ENCODE results near the gene SLC9A9. TPM values are rescaled to one million over a fixed set of nuclear protein-coding genes. Genes with fewer than 3 reads are reported as not detected.

SLC9A9 gene
- total and polyA plus RNA-seq, 2 experiments from 2014 or later = 2.2 to 6.8 TPM

DNA sequence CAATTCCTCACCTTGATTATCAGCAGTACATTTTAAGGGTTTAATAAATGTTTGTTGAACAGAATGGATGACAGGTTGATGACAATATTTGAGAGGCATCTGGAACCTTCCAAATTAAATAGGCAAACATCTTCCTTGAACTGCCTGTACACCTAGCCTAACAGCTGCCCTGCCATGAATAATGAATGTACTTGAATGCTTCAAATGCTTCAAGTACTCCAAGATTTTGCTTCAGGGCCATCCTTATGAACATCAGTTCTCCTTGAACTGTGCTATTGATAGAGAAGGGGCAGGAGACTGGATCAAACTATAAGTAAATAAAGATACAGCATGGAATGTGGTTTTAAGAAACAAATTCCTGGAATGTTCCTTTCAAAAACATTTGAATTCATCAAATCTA lies 591.9 kb downstream of the SLC9A9 start:
- Histone ChIP-seq H3K4me1 (ENCODE audit: insufficient read depth) (no peaks in the 10 kb centered on the region), H3K27me3 (no peaks in the 10 kb centered on the region), H3K9me2 (replicated peaks; ENCODE audit: insufficient read depth) (no peaks in the 10 kb centered on the region), H4K20me1 (ENCODE audit: insufficient read depth, poor library complexity, severe bottlenecking) (no peaks in the 10 kb centered on the region), H2AFZ (no peak overlapping the region), H3K4me2 (no peak overlapping the region), H3K4me3 (no peak overlapping the region), H3K79me2 (no peaks in the 10 kb centered on the region), H3K27ac (no peak overlapping the region), H3K36me3 (replicated peaks; ENCODE audit: insufficient read depth, low read depth) (no peaks in the 10 kb centered on the region), H3K9me3 (ENCODE audit: low read depth) (no peaks in the 10 kb centered on the region)
- no peak for TF ChIP-seq EZH2 (IDR thresholded peaks at IDR 0.05; ENCODE audit: borderline replicate concordance)
- TF ChIP-seq, protein P1, sequence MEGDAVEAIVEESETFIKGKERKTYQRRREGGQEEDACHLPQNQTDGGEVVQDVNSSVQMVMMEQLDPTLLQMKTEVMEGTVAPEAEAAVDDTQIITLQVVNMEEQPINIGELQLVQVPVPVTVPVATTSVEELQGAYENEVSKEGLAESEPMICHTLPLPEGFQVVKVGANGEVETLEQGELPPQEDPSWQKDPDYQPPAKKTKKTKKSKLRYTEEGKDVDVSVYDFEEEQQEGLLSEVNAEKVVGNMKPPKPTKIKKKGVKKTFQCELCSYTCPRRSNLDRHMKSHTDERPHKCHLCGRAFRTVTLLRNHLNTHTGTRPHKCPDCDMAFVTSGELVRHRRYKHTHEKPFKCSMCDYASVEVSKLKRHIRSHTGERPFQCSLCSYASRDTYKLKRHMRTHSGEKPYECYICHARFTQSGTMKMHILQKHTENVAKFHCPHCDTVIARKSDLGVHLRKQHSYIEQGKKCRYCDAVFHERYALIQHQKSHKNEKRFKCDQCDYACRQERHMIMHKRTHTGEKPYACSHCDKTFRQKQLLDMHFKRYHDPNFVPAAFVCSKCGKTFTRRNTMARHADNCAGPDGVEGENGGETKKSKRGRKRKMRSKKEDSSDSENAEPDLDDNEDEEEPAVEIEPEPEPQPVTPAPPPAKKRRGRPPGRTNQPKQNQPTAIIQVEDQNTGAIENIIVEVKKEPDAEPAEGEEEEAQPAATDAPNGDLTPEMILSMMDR (IDR thresholded peaks at IDR 0.05; ENCODE audit: poor library complexity) = no peak
- no peak for TF ChIP-seq EZH2phosphoT487 (IDR thresholded peaks at IDR 0.05; ENCODE audit: low read depth, severe bottlenecking, unreplicated experiment)
- no peak for DNase-seq (ENCODE audit: low spot score)

DNA sequence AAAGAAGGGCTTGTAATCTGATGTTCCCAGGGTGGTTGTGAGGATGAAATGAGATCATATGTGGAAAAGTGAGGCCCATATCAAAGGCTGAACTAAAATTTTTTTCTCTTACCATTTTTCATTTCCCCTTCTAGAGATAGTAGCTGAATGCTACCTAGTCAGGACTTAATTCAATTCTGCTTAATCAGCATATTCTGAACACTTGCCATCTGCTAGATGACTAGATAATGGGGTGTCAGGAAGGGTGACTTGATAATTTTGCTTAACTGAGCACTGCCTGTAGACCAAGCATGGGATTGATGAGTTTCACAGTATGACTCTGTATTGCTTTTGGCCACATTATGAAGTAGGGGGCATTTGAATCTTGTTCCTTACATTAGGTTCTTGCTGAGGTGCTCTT lies 592.5 kb downstream of the SLC9A9 start:
- no peak for DNase-seq (ENCODE audit: low spot score)
- no peaks in the 10 kb centered on the region for H3K9me2 ChIP-seq (replicated peaks; ENCODE audit: insufficient read depth)

DNA sequence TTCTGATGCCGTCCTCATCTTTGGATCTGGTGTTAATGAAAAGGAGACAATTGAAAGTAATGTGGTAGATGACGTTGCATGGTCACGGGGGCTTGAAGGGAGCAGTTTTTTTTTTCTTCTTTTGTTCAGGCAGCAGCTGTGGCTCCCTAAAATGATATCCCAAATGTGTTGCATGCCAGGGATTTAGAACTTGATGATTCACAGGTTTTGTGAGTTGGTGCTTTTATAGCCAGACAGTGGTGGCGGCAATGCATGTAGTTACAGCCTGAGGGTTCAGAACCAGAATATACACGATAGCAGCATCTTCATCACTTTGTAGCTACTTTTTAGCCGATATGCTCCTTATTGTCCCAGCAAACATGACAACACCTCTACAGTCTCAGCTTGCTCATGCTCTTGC lies 595.3 kb downstream of the SLC9A9 start:
- 88% methylated on average over 6 of the region's 6 CpGs for WGBS (ENCODE audit: low lambda C conversion rate, missing lambda C conversion rate)
- Histone ChIP-seq H4K20me1 (ENCODE audit: insufficient read depth, poor library complexity, severe bottlenecking) (no peaks in the 10 kb centered on the region), H3K4me3 (no peak overlapping the region), H3K27ac (no peak overlapping the region), H3K36me3 (replicated peaks; ENCODE audit: insufficient read depth, low read depth) (no peaks in the 10 kb centered on the region), H3K4me2 (no peak overlapping the region), H3K9me2 (replicated peaks; ENCODE audit: insufficient read depth) (no peaks in the 10 kb centered on the region), H2AFZ (no peak overlapping the region), H3K9me3 (ENCODE audit: low read depth) (no peaks in the 10 kb centered on the region), H3K4me1 (ENCODE audit: insufficient read depth) (no peaks in the 10 kb centered on the region), H3K79me2 (no peaks in the 10 kb centered on the region), H3K27me3 (no peaks in the 10 kb centered on the region)
- TF ChIP-seq EZH2phosphoT487 (IDR thresholded peaks at IDR 0.05; ENCODE audit: low read depth, severe bottlenecking, unreplicated experiment) (no peak), EZH2 (IDR thresholded peaks at IDR 0.05; ENCODE audit: borderline replicate concordance) (no peak)
- TF ChIP-seq, protein P1 (IDR thresholded peaks at IDR 0.05; ENCODE audit: poor library complexity) = no peak
- no peak for DNase-seq (ENCODE audit: low spot score)

More for the DNA sequence above, 592.5 kb downstream of the SLC9A9 start:
- H3K27ac ChIP-seq = no peak overlapping the region
- H3K27me3 ChIP-seq = no peaks in the 10 kb centered on the region
- H3K79me2 ChIP-seq = no peaks in the 10 kb centered on the region
- H3K9me3 ChIP-seq (ENCODE audit: low read depth) = no peaks in the 10 kb centered on the region
- H3K4me3 ChIP-seq = no peak overlapping the region
- TF ChIP-seq EZH2phosphoT487 (IDR thresholded peaks at IDR 0.05; ENCODE audit: low read depth, severe bottlenecking, unreplicated experiment) (no peak), EZH2 (IDR thresholded peaks at IDR 0.05; ENCODE audit: borderline replicate concordance) (no peak)
- TF ChIP-seq, protein P1 (IDR thresholded peaks at IDR 0.05; ENCODE audit: poor library complexity) = no peak
- no peaks in the 10 kb centered on the region for H3K4me1 ChIP-seq (ENCODE audit: insufficient read depth)
- H3K4me2 ChIP-seq = no peak overlapping the region
- H2AFZ ChIP-seq = no peak overlapping the region
- H4K20me1 ChIP-seq (ENCODE audit: insufficient read depth, poor library complexity, severe bottlenecking) = no peaks in the 10 kb centered on the region
- no peaks in the 10 kb centered on the region for H3K36me3 ChIP-seq (replicated peaks; ENCODE audit: insufficient read depth, low read depth)

GRCh38 chr3:143249014-143249413 lies 599.3 kb downstream of the SLC9A9 start:
- H3K9me3 ChIP-seq (ENCODE audit: low read depth) = no peaks in the 10 kb centered on the region
- DNase-seq (ENCODE audit: low spot score) = no peak
- no peak overlapping the region for H3K27ac ChIP-seq
- no peaks in the 10 kb centered on the region for H4K20me1 ChIP-seq (ENCODE audit: insufficient read depth, poor library complexity, severe bottlenecking)
- no peaks in the 10 kb centered on the region for H3K9me2 ChIP-seq (replicated peaks; ENCODE audit: insufficient read depth)
- no peak for TF ChIP-seq EZH2phosphoT487 (IDR thresholded peaks at IDR 0.05; ENCODE audit: low read depth, severe bottlenecking, unreplicated experiment)
- TF ChIP-seq, protein P1 (IDR thresholded peaks at IDR 0.05; ENCODE audit: poor library complexity) = no peak
- no peak for TF ChIP-seq EZH2 (IDR thresholded peaks at IDR 0.05; ENCODE audit: borderline replicate concordance)
- 95% methylated on average over 2 of the region's 2 CpGs for WGBS (ENCODE audit: low lambda C conversion rate, missing lambda C conversion rate)
- no peaks in the 10 kb centered on the region for H3K36me3 ChIP-seq (replicated peaks; ENCODE audit: insufficient read depth, low read depth)
- H3K4me1 ChIP-seq (ENCODE audit: insufficient read depth) = no peaks in the 10 kb centered on the region
- no peak overlapping the region for H3K4me2 ChIP-seq
- H3K27me3 ChIP-seq = no peaks in the 10 kb centered on the region
- no peaks in the 10 kb centered on the region for H3K79me2 ChIP-seq
- no peak overlapping the region for H2AFZ ChIP-seq
- H3K4me3 ChIP-seq = no peak overlapping the region
